ENCODE measurements around the gene VWF. TPM values are rescaled to one million over a fixed set of nuclear protein-coding genes. Genes with fewer than 3 reads are reported as not detected.
"Not testable (repeated sequence)": the region's sequence is repeated elsewhere in the genome, so short reads cannot be mapped to it uniquely, and the experiment has no call there.

VWF gene
- total RNA-seq, 4 donors from 2014 or later: 163 to 367 (median 253) TPM

DNA sequence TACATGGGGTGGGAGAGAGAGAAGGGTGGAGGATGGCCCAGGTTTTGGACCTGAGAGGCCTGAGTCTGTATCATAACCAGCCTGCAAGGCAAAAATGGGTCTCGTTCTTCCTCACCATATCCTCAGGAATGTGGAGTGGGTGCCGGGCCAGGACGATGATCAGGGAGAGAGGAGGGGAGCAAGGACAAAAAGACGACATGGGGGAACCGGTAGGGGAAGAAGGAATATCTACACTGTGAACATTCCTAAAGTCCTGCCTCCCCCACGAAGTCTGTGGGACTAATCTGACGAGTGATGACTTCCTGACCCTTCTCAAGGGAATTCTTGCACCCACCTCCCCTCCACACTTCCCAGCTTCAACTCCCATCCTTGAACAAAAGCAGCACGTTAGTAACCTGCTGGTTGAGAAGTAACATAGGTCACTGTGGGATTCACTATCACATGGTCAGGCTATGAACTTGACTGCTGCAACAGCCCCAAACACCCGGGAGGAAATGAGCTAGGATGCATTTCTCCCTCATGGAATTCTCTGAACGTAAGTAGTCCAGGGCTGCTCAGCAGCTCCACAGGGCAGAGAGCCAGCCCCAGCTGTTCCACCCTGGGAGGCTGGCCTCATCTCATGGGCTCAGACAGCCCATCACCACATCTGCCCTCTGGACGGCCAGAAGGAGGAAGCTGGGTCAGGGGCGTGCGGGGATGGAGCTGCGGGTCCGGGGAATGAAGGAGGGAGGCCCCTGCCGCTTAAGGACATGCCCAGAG, 36.8 kb upstream of the VWF start:
- peaks cover 10 to 19% (median 15%) of the 10 kb centered on the region in 4 donors for H3K4me1 ChIP-seq
- no peaks in the 10 kb centered on the region for H3K36me3 ChIP-seq
- H3K27ac ChIP-seq (replicated peaks in 1 of 4): no peak overlapping the region
- no peak for DNase-seq (ENCODE audit: extremely low spot score)
- H3K4me3 ChIP-seq: no peak overlapping the region
- intact Hi-C loops (cut with DNase I): no loop called here
- WGBS: 63% methylated on average over 16 of the region's 16 CpGs
- H3K27me3 ChIP-seq: no peaks in the 10 kb centered on the region
- peak in 1 of 2 donors; percentile 16 for TF ChIP-seq POLR2AphosphoS5 (IDR thresholded peaks at IDR 0.05)
- TF ChIP-seq EP300 (IDR thresholded peaks at IDR 0.05): no peak
- H3K9me3 ChIP-seq: no peaks in the 10 kb centered on the region

DNA sequence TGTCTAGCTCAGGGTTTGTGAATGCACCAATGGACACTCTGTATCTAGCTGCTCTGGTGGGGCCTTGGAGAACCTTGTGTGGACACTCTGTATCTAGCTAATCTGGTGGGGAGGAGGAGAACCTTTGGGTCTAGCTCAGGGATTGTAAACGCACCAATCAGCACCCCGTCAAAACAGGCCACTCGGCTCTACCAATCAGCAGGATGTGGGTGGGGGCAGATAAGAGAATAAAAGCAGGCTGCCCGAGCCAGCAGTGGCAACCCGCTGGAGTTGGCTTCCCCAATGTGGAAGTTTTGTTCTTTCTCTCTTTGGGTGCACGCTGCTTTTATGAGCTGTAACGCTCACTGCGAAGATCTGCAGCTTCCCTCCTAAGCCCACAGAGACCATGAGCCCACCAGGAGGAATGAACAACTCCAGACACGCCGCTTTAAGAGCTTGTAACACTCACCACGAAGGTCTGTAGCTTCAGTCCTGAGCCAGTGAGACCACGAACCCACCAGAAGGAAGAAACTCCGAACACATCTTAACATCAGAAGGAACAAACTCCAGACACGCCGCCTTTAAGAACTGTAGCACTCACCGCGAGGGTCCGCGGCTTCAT, 35.7 kb upstream of the VWF start:
- H3K4me3 ChIP-seq; H3K27me3 ChIP-seq; DNase-seq (ENCODE audit: extremely low spot score); H3K36me3 ChIP-seq; intact Hi-C loops (cut with DNase I); H3K9me3 ChIP-seq; H3K27ac ChIP-seq (replicated peaks in 1 of 4): not testable (repeated sequence)
- WGBS: 99% methylated on average over 14 of the region's 19 CpGs
- H3K4me1 ChIP-seq: peaks cover 10 to 16% (median 11%) of the 10 kb centered on the region in 4 donors

DNA sequence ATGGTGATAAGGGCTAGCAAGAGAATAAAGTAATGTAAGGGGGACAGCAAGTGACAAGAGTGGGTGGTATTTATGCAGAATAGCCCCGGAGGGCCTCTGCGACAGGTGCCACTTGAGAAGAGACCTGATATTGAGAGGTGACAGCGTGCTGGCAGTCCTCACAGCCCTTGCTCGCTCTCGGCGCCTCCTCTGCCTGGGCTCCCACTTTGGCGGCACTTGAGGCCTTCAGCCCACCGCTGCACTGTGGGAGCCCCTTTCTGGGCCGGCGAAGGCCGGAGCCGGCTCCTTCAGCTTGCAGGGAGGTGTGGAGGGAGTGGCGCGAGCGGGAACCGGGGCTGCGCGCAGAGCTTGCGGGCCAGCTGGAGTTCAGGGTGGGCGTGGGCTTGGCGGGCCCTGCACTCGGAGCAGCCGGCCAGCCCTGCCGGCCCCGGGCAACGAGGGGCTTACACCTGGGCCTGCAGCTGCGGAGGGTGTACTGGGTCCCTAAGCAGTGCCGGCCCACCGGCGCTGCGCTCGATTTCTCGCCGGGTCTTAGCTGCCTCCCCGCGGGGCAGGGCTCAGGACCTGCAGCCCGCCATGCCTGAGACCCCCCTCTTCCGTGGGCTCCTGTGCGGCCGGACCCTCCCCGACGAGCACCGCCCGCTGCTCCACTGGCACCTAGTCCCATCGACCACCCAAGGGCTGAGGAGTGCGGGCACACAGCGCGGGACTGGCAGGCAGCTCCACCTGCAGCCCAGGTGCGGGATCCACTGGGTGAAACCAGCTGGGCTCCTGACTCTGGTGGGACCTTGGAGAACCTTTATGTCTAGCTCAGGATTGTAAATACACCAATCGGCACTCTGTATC, 34.9 kb upstream of the VWF start:
- peaks cover 10 to 16% (median 11%) of the 10 kb centered on the region in 4 donors for H3K4me1 ChIP-seq
- H3K36me3 ChIP-seq; H3K4me3 ChIP-seq; H3K27me3 ChIP-seq; DNase-seq (ENCODE audit: extremely low spot score); H3K27ac ChIP-seq (replicated peaks in 1 of 4); H3K9me3 ChIP-seq; intact Hi-C loops (cut with DNase I): not testable (repeated sequence)
- WGBS: 87% methylated on average over 25 of the region's 50 CpGs

GRCh38 chr12:6158749-6159148, 34.3 kb upstream of the VWF start:
- 82% methylated on average over 11 of the region's 11 CpGs for WGBS
- DNase-seq (ENCODE audit: extremely low spot score): no peak

DNA sequence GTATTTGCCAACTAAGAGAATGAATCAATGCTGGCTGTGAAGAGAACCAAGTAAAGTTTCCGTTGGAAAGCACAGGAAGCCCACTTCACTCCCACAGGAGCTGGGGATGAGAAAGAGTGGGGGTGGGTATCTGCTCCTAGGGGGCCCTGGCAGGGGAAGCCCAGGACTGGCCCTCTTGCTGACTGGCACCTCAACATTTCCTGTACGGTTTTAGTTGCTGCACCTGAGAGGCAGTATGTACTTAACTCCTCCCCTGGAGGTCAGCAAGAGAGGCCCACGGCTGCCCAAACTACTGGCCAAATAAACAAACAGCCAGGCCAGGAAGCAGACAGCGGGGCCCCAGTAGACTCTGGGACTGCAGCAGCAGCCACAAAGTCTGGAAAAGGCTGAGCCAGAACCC, 33.8 kb upstream of the VWF start:
- no peak overlapping the region for H3K27ac ChIP-seq (replicated peaks in 1 of 4)
- H3K4me1 ChIP-seq: peaks cover 10 to 16% (median 11%) of the 10 kb centered on the region in 4 donors
- TF ChIP-seq EP300 (IDR thresholded peaks at IDR 0.05): no peak
- TF ChIP-seq POLR2A (IDR thresholded peaks at IDR 0.05; ENCODE audit: low read depth): no peak
- no peak overlapping the region for H3K4me3 ChIP-seq
- no peaks in the 10 kb centered on the region for H3K36me3 ChIP-seq
- WGBS: 59% methylated on average over 4 of the region's 4 CpGs
- H3K9me3 ChIP-seq: no peaks in the 10 kb centered on the region
- intact Hi-C loops (cut with DNase I): no loop called here
- no peaks in the 10 kb centered on the region for H3K27me3 ChIP-seq
- no peak for DNase-seq (ENCODE audit: extremely low spot score)

More at GRCh38 chr12:6158749-6159148, 34.3 kb upstream of the VWF start:
- intact Hi-C loops (cut with DNase I): no loop called here
- TF ChIP-seq POLR2AphosphoS5 (IDR thresholded peaks at IDR 0.05) (no peak), EP300 (IDR thresholded peaks at IDR 0.05) (no peak), POLR2A (IDR thresholded peaks at IDR 0.05; ENCODE audit: low read depth) (no peak)
- TF ChIP-seq, protein P1, sequence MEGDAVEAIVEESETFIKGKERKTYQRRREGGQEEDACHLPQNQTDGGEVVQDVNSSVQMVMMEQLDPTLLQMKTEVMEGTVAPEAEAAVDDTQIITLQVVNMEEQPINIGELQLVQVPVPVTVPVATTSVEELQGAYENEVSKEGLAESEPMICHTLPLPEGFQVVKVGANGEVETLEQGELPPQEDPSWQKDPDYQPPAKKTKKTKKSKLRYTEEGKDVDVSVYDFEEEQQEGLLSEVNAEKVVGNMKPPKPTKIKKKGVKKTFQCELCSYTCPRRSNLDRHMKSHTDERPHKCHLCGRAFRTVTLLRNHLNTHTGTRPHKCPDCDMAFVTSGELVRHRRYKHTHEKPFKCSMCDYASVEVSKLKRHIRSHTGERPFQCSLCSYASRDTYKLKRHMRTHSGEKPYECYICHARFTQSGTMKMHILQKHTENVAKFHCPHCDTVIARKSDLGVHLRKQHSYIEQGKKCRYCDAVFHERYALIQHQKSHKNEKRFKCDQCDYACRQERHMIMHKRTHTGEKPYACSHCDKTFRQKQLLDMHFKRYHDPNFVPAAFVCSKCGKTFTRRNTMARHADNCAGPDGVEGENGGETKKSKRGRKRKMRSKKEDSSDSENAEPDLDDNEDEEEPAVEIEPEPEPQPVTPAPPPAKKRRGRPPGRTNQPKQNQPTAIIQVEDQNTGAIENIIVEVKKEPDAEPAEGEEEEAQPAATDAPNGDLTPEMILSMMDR (IDR thresholded peaks at IDR 0.05): no peak
- H3K4me1 ChIP-seq: peaks cover 10 to 16% (median 11%) of the 10 kb centered on the region in 4 donors
- H3K4me3 ChIP-seq: no peak overlapping the region
- H3K27me3 ChIP-seq: no peaks in the 10 kb centered on the region
- H3K27ac ChIP-seq (replicated peaks in 1 of 4): no peak overlapping the region
- H3K9me3 ChIP-seq: no peaks in the 10 kb centered on the region
- H3K36me3 ChIP-seq: no peaks in the 10 kb centered on the region

DNA sequence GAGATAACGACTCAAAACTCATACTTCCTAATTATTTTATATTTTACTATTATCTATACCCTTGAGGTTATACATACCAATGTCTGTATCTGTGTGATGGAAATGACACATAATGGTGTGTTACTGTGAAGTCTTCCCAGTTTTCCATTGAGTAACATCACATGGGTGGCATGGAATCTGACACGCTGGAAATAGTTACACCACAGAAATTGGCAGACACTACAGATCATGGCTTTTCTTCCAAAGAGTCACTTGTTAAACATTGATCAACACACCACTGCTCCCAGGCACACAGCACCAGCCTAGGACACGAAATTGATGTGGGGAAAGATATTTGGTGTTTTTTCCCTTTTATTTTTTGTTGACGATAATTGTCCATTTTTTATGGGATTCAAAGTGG, 33.0 kb upstream of the VWF start:
- H3K27ac ChIP-seq (replicated peaks in 1 of 4): no peak overlapping the region
- intact Hi-C loops (cut with DNase I): no loop called here
- WGBS: 95% methylated on average over 4 of the region's 4 CpGs
- DNase-seq (ENCODE audit: extremely low spot score): no peak
- H3K4me3 ChIP-seq: no peak overlapping the region
- H3K4me1 ChIP-seq: peaks cover 10 to 16% (median 11%) of the 10 kb centered on the region in 4 donors
- TF ChIP-seq, protein P1 (IDR thresholded peaks at IDR 0.05): no peak
- TF ChIP-seq POLR2A (IDR thresholded peaks at IDR 0.05; ENCODE audit: low read depth) (no peak), POLR2AphosphoS5 (IDR thresholded peaks at IDR 0.05) (no peak), EP300 (IDR thresholded peaks at IDR 0.05) (no peak)
- H3K27me3 ChIP-seq: no peaks in the 10 kb centered on the region
- H3K9me3 ChIP-seq: no peaks in the 10 kb centered on the region
- no peaks in the 10 kb centered on the region for H3K36me3 ChIP-seq
